22Rv1 (cell line): ENCODE data around the gene IL3.

Experiments
- ZFX ChIP-seq: fragments of 450-650 bp; IDR thresholded peaks from 2 replicates; pipeline ENCODE4 v1.6.1; 2017; ENCODE audit warnings: antibody characterized with exemption, borderline replicate concordance
- TF ChIP-seq, protein P1 (sequence below): fragments of 450-650 bp; IDR thresholded peaks from 2 replicates; pipeline ENCODE4 v1.5.1; 2017; ENCODE audit warnings: mild to moderate bottlenecking

DNA sequence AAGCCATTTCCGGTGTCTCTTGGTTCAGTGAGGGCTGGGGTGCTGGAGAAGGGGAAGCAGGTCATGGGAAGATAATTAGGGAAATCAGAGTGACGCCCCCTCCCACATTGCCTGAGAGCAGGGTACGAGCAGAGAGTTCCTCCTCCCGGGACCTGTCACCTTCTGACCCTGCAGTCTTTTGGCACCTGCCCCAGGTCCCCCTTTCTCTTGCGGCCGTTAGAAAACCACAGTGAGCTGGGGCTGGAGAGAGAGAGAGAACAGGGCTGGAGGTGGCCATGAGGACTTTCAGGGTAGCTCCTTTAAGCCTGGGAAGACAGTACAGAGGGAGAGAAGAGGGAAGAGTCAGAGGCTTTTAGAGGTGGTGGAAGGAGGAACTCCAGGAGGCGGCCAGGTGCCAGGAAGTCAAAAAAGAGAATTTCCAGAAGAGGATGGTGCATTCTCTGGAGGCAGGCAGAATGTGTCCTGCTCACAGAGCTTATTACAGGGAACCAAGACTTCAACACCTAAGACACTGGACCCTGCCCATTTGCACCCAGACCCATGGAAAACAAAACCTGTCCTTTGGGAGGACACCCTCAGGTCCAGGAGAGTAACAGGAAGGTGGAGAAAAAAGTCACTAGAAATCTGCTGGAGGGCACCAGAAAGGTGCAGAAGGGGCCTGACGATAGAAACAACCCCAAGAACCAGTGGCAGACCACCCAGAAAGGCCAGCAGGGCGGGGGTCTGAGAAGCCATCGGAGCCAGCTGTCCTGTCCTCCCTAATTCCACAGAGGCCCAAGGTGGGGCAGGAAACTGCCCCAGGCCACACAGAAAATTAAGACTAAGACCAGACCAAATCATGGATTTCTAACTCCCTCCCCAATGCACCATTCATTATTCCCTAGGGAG, 42.5 kb upstream of the IL3 start:
- TF ChIP-seq, protein P1, sequence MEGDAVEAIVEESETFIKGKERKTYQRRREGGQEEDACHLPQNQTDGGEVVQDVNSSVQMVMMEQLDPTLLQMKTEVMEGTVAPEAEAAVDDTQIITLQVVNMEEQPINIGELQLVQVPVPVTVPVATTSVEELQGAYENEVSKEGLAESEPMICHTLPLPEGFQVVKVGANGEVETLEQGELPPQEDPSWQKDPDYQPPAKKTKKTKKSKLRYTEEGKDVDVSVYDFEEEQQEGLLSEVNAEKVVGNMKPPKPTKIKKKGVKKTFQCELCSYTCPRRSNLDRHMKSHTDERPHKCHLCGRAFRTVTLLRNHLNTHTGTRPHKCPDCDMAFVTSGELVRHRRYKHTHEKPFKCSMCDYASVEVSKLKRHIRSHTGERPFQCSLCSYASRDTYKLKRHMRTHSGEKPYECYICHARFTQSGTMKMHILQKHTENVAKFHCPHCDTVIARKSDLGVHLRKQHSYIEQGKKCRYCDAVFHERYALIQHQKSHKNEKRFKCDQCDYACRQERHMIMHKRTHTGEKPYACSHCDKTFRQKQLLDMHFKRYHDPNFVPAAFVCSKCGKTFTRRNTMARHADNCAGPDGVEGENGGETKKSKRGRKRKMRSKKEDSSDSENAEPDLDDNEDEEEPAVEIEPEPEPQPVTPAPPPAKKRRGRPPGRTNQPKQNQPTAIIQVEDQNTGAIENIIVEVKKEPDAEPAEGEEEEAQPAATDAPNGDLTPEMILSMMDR = no peak
- TF ChIP-seq ZFX = no peak
